Pulmonary artery endothelial cell (primary cell): ENCODE measurements around the gene SLC5A10. TPM values are rescaled to one million over a fixed set of nuclear protein-coding genes. Genes with fewer than 3 reads are reported as not detected.

Source experiments
- DNase-seq: peaks from one replicate; pipeline ENCODE4 v3.0.0-alpha.2; 2011; ENCODE audit warnings: low read depth, low spot score
- total RNA-seq: library from RNA; depleted of rRNA; stranded (reverse); fragments of >200 nt; gene quantifications from 2 replicates; pipeline ENCODE4 v1.2.3, GENCODE V29; 2014

The SLC5A10 gene
- total RNA-seq, 1 donor from 2014 or later = not detected

GRCh38 chr17:18984273-18985114 is 32.5 kb downstream of the SLC5A10 start:
- no peak for DNase-seq

GRCh38 chr17:18985475-18985874 is 33.5 kb downstream of the SLC5A10 start:
- DNase-seq = no peak

- no peak for DNase-seq
These were observed 34.7 kb downstream of the SLC5A10 start for GRCh38 chr17:18986541-18987229.

GRCh38 chr17:18987230-18987610 is 35.3 kb downstream of the SLC5A10 start:
- DNase-seq = no peak

GRCh38 chr17:18987862-18988545 is 36.0 kb downstream of the SLC5A10 start:
- DNase-seq = no peak

- DNase-seq = no peak
These were observed 36.7 kb downstream of the SLC5A10 start for GRCh38 chr17:18988546-18989173.

GRCh38 chr17:18990331-18990730 is 38.4 kb downstream of the SLC5A10 start:
- no peak for DNase-seq

GRCh38 chr17:18991531-18992315 is 39.8 kb downstream of the SLC5A10 start:
- no peak for DNase-seq

- DNase-seq = no peak
These were observed 40.6 kb downstream of the SLC5A10 start for GRCh38 chr17:18992454-18993130.

GRCh38 chr17:18993905-18994526 is 42.1 kb downstream of the SLC5A10 start:
- DNase-seq = no peak

GRCh38 chr17:18994631-18995030 is 42.7 kb downstream of the SLC5A10 start:
- no peak for DNase-seq

GRCh38 chr17:18995220-18995619 is 43.3 kb downstream of the SLC5A10 start:
- DNase-seq = no peak

- no peak for DNase-seq
These were observed 44.5 kb downstream of the SLC5A10 start for GRCh38 chr17:18996458-18996857.

- no peak for DNase-seq
These were observed 45.8 kb downstream of the SLC5A10 start for GRCh38 chr17:18997650-18998196.

GRCh38 chr17:18999394-18999793 is 47.4 kb downstream of the SLC5A10 start:
- no peak for DNase-seq

GRCh38 chr17:18999911-19000310 is 47.9 kb downstream of the SLC5A10 start:
- DNase-seq = no peak

GRCh38 chr17:19000531-19001325 is 48.8 kb downstream of the SLC5A10 start:
- no peak for DNase-seq

- DNase-seq = no peak
These were observed 50.1 kb downstream of the SLC5A10 start for GRCh38 chr17:19001907-19002590.
